Measurements from ENCODE around the gene FBRSL1. TPM values are rescaled to one million over a fixed set of nuclear protein-coding genes. Genes with fewer than 3 reads are reported as not detected.

FBRSL1 gene
- total and polyA plus RNA-seq, 3 donors from 2014 or later: 51.1 to 98.9 (median 88.3) TPM

- WGBS, 2 donors: 77 to 90% methylated on average over 18 to 35 of the region's 35 CpGs
- TF ChIP-seq POLR2A (IDR thresholded peaks at IDR 0.05): no peak
- TF ChIP-seq, protein P1, sequence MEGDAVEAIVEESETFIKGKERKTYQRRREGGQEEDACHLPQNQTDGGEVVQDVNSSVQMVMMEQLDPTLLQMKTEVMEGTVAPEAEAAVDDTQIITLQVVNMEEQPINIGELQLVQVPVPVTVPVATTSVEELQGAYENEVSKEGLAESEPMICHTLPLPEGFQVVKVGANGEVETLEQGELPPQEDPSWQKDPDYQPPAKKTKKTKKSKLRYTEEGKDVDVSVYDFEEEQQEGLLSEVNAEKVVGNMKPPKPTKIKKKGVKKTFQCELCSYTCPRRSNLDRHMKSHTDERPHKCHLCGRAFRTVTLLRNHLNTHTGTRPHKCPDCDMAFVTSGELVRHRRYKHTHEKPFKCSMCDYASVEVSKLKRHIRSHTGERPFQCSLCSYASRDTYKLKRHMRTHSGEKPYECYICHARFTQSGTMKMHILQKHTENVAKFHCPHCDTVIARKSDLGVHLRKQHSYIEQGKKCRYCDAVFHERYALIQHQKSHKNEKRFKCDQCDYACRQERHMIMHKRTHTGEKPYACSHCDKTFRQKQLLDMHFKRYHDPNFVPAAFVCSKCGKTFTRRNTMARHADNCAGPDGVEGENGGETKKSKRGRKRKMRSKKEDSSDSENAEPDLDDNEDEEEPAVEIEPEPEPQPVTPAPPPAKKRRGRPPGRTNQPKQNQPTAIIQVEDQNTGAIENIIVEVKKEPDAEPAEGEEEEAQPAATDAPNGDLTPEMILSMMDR (IDR thresholded peaks at IDR 0.05): no peak
- DNase-seq: no peak
- H3K4me3 ChIP-seq: no peak overlapping the region
- intact Hi-C loops (cut with DNase I; ENCODE audit: low total_unique reads): no loop called here
- H3K36me3 ChIP-seq (ENCODE audit: low read depth, missing control alignments): no peaks in the 10 kb centered on the region
- H3K9me3 ChIP-seq: no peaks in the 10 kb centered on the region
- H3K27me3 ChIP-seq: no peaks in the 10 kb centered on the region
- no peaks in the 10 kb centered on the region for H3K4me1 ChIP-seq
- no peak overlapping the region for H3K27ac ChIP-seq
Observed at GRCh38 chr12:132451172-132451835, 38.6 kb upstream of the FBRSL1 start.

DNA sequence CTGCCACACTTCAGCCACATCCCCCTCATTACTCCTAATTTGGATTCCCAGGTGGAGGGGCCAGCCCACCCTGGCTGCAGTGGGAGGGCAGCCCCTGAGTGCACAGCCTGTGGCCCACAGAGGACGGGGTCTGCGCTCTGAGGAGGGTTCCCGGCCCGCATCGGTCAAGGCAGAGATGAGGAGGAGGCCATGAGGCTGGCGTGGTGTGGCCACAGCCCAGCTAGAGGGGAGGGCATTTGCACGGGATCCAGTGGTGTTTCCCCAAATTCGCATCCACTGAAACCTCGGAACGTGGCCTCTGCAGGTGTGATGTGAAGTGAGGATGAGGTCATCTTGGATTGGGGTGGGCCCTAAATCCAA, 38.1 kb upstream of the FBRSL1 start:
- Histone ChIP-seq H3K4me1 (no peaks in the 10 kb centered on the region), H3K27ac (no peak overlapping the region), H3K4me3 (no peak overlapping the region), H3K27me3 (no peaks in the 10 kb centered on the region), H3K36me3 (ENCODE audit: low read depth, missing control alignments) (no peaks in the 10 kb centered on the region), H3K9me3 (no peaks in the 10 kb centered on the region)
- TF ChIP-seq, protein P1 (IDR thresholded peaks at IDR 0.05): no peak
- TF ChIP-seq POLR2A (IDR thresholded peaks at IDR 0.05): no peak
- 93 to 96% methylated on average over 10 of the region's 10 CpGs for WGBS, 2 donors
- intact Hi-C loops (cut with DNase I; ENCODE audit: low total_unique reads): no loop called here
- DNase-seq: no peak

GRCh38 chr12:132452596-132453350, 37.2 kb upstream of the FBRSL1 start:
- H3K36me3 ChIP-seq (ENCODE audit: low read depth, missing control alignments): no peaks in the 10 kb centered on the region
- no peak for DNase-seq

GRCh38 chr12:132453361-132454192, 36.4 kb upstream of the FBRSL1 start:
- Histone ChIP-seq H3K36me3 (ENCODE audit: low read depth, missing control alignments) (no peaks in the 10 kb centered on the region), H3K27ac (no peak overlapping the region), H3K9me3 (no peaks in the 10 kb centered on the region), H3K4me1 (no peaks in the 10 kb centered on the region), H3K4me3 (no peak overlapping the region), H3K27me3 (no peaks in the 10 kb centered on the region)
- intact Hi-C loops (cut with DNase I; ENCODE audit: low total_unique reads): no loop called here
- 84 to 85% methylated on average over 10 to 28 of the region's 28 CpGs for WGBS, 2 donors
- TF ChIP-seq, protein P1 (IDR thresholded peaks at IDR 0.05): no peak
- no peak for TF ChIP-seq POLR2A (IDR thresholded peaks at IDR 0.05)
- no peak for DNase-seq

More at GRCh38 chr12:132452596-132453350, 37.2 kb upstream of the FBRSL1 start:
- H3K27me3 ChIP-seq: no peaks in the 10 kb centered on the region
- no peak overlapping the region for H3K27ac ChIP-seq
- no peak for TF ChIP-seq POLR2A (IDR thresholded peaks at IDR 0.05)
- TF ChIP-seq, protein P1 (IDR thresholded peaks at IDR 0.05): no peak
- H3K4me3 ChIP-seq: no peak overlapping the region
- 85 to 86% methylated on average over 20 to 21 of the region's 21 CpGs for WGBS, 2 donors
- no peaks in the 10 kb centered on the region for H3K9me3 ChIP-seq
- intact Hi-C loops (cut with DNase I; ENCODE audit: low total_unique reads): no loop called here
- no peaks in the 10 kb centered on the region for H3K4me1 ChIP-seq
